Measurements from ENCODE around the gene CGGBP1. TPM values are rescaled to one million over a fixed set of nuclear protein-coding genes. Genes with fewer than 3 reads are reported as not detected.

CGGBP1 gene
- polyA plus RNA-seq, 3 donors, result 61.0 to 82.4 (median 68.7) TPM

DNA sequence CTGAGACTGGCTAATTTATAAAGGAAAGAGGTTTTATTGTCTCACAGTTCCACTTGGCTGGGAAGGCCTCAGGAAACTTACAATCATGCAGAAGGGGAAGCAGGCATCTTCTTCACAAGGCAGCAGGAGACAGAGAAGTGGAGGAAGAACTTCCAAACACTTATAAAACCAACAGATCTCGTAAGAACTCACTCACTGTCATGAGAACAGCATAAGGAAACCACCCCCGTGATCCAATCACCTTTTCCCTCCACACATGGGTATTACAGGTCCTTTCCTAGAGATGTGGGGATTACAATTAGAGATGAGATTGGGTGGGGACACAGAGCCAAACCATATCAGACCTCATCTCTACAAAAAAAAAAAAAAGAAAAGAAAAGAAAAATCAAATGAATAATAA is 25.7 kb downstream of the CGGBP1 start:
- H3K4me1 ChIP-seq (ENCODE audit: control insufficient read depth in 1 of 2, insufficient read depth in 2 of 2, low read length in 2 of 2), result peaks cover 5 to 19% of the 10 kb centered on the region in 2 donors
- no peaks in the 10 kb centered on the region for H3K36me3 ChIP-seq (replicated peaks in 1 of 2; ENCODE audit: control insufficient read depth in 1 of 2, insufficient read depth in 2 of 2, low read length in 2 of 2)
- H3K27ac ChIP-seq (ENCODE audit: low read depth in 1 of 2, low read length in 2 of 2), result no peak overlapping the region
- H3K9me3 ChIP-seq (replicated peaks in 1 of 2; ENCODE audit: control insufficient read depth in 1 of 2, insufficient read depth in 1 of 2, low read length in 2 of 2), result peaks cover 0 to 2% of the 10 kb centered on the region in 2 donors
- H3K27me3 ChIP-seq (ENCODE audit: control insufficient read depth in 2 of 2, insufficient read depth in 2 of 2, low read length in 2 of 2), result no peaks in the 10 kb centered on the region
- Mint-ChIP-seq H3K27ac (peak overlapping the region in 4 of 7 donors; percentile 66 to 82 (median 74)), H3K4me1 (peaks cover 33% of the 10 kb centered on the region), H3K27me3 (ENCODE audit: low read depth in 3 of 3) (no peaks in the 10 kb centered on the region), H3K36me3 (no peaks in the 10 kb centered on the region), H3K9me3 (peaks cover 0 to 3% (median 0%) of the 10 kb centered on the region in 7 donors), H3K4me3 (no peak overlapping the region)
- H4K20me1 ChIP-seq (ENCODE audit: insufficient read depth, low read length), result no peaks in the 10 kb centered on the region
- intact Hi-C loops (cut with micrococcal nuclease), result no loop called here
- TF ChIP-seq, protein P1, sequence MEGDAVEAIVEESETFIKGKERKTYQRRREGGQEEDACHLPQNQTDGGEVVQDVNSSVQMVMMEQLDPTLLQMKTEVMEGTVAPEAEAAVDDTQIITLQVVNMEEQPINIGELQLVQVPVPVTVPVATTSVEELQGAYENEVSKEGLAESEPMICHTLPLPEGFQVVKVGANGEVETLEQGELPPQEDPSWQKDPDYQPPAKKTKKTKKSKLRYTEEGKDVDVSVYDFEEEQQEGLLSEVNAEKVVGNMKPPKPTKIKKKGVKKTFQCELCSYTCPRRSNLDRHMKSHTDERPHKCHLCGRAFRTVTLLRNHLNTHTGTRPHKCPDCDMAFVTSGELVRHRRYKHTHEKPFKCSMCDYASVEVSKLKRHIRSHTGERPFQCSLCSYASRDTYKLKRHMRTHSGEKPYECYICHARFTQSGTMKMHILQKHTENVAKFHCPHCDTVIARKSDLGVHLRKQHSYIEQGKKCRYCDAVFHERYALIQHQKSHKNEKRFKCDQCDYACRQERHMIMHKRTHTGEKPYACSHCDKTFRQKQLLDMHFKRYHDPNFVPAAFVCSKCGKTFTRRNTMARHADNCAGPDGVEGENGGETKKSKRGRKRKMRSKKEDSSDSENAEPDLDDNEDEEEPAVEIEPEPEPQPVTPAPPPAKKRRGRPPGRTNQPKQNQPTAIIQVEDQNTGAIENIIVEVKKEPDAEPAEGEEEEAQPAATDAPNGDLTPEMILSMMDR (IDR thresholded peaks at IDR 0.05), result no peak
- WGBS (ENCODE audit: insufficient coverage), result no CpG with 5 or more reads among the region's 2 CpGs
- DNase-seq, result no peak
- no peak overlapping the region for H3K4me2 ChIP-seq (replicated peaks; ENCODE audit: extremely low read depth, low read length, poor library complexity, severe bottlenecking)
- H3K4me3 ChIP-seq (replicated peaks in 1 of 3; ENCODE audit: low read depth in 2 of 3, low read length in 3 of 3), result no peak overlapping the region
- H3K9ac ChIP-seq (ENCODE audit: insufficient read depth, low read length, poor library complexity, severe bottlenecking), result no peak overlapping the region
- peak overlapping the region; percentile 37 for H2AFZ ChIP-seq (ENCODE audit: insufficient read depth, low read depth, low read length, poor library complexity, severe bottlenecking)
- H3K79me2 ChIP-seq (ENCODE audit: insufficient read depth, low read length), result no peaks in the 10 kb centered on the region

- Histone ChIP-seq H3K79me2 (ENCODE audit: insufficient read depth, low read length) (no peaks in the 10 kb centered on the region), H2AFZ (ENCODE audit: insufficient read depth, low read depth, low read length, poor library complexity, severe bottlenecking) (peak overlapping the region; percentile 88), H3K36me3 (replicated peaks in 1 of 2; ENCODE audit: control insufficient read depth in 1 of 2, insufficient read depth in 2 of 2, low read length in 2 of 2) (no peaks in the 10 kb centered on the region), H3K4me3 (replicated peaks in 1 of 3; ENCODE audit: low read depth in 2 of 3, low read length in 3 of 3) (peak overlapping the region; percentile 42 to 99 (median 81)), H3K27me3 (ENCODE audit: control insufficient read depth in 2 of 2, insufficient read depth in 2 of 2, low read length in 2 of 2) (no peaks in the 10 kb centered on the region), H3K9ac (ENCODE audit: insufficient read depth, low read length, poor library complexity, severe bottlenecking) (peak overlapping the region; percentile 69), H4K20me1 (ENCODE audit: insufficient read depth, low read length) (no peaks in the 10 kb centered on the region), H3K4me2 (replicated peaks; ENCODE audit: extremely low read depth, low read length, poor library complexity, severe bottlenecking) (peak overlapping the region; percentile 76), H3K9me3 (replicated peaks in 1 of 2; ENCODE audit: control insufficient read depth in 1 of 2, insufficient read depth in 1 of 2, low read length in 2 of 2) (peaks cover 0 to 3% of the 10 kb centered on the region in 2 donors), H3K4me1 (ENCODE audit: control insufficient read depth in 1 of 2, insufficient read depth in 2 of 2, low read length in 2 of 2) (peaks cover 5 to 19% of the 10 kb centered on the region in 2 donors), H3K27ac (ENCODE audit: low read depth in 1 of 2, low read length in 2 of 2) (peak overlapping the region in 1 of 2 donors; percentile 86)
- WGBS (ENCODE audit: insufficient coverage), result no CpG with 5 or more reads among the region's 2 CpGs
- Mint-ChIP-seq H3K4me3 (peak overlapping the region; percentile 81 to 90), H3K36me3 (no peaks in the 10 kb centered on the region), H3K4me1 (peaks cover 33% of the 10 kb centered on the region), H3K27ac (peak overlapping the region in 6 of 7 donors; percentile 14 to 93 (median 80)), H3K27me3 (ENCODE audit: low read depth in 3 of 3) (no peaks in the 10 kb centered on the region), H3K9me3 (peaks cover 0 to 3% (median 0%) of the 10 kb centered on the region in 7 donors)
- intact Hi-C loops (cut with micrococcal nuclease), result no loop called here
- DNase-seq, result no peak
- TF ChIP-seq, protein P1 (IDR thresholded peaks at IDR 0.05), result no peak
Measured at GRCh38 chr3:88032245-88032644, 26.6 kb downstream of the CGGBP1 start.

Data from CD14-positive monocyte (primary cell).